ENCODE results near the gene BRAT1. TPM values are rescaled to one million over a fixed set of nuclear protein-coding genes. Genes with fewer than 3 reads are reported as not detected.
"Not testable (repeated sequence)": the region's sequence is repeated elsewhere in the genome, so short reads cannot be mapped to it uniquely, and the experiment has no call there.

BRAT1 gene
- total RNA-seq = 46.6 TPM

GRCh38 chr7:2555121-2556052, at the start of gene BRAT1:
BRAT1 (minus strand) TSS chr7:2555524; CDS start chr7:2554431, 1,093 bp downstream.
- DNase-seq (ENCODE audit: low read depth in 2 of 3, low spot score in 2 of 3) = peak; percentile 87 to 93 (median 92)

GRCh38 chr7:2604608-2605174, 49.4 kb upstream of the BRAT1 start:
- no peak for DNase-seq (ENCODE audit: low read depth in 2 of 3, low spot score in 2 of 3)

GRCh38 chr7:2603044-2603965, 48.0 kb upstream of the BRAT1 start:
- DNase-seq (ENCODE audit: low read depth in 2 of 3, low spot score in 2 of 3) = no peak

- DNase-seq (ENCODE audit: low read depth in 2 of 3, low spot score in 2 of 3) = peak in 1 of 3 donors; percentile 53
Observed at GRCh38 chr7:2602406-2603043, 47.2 kb upstream of the BRAT1 start.

GRCh38 chr7:2601907-2602306, 46.6 kb upstream of the BRAT1 start:
- DNase-seq (ENCODE audit: low read depth in 2 of 3, low spot score in 2 of 3) = no peak

- no peak for DNase-seq (ENCODE audit: low read depth in 2 of 3, low spot score in 2 of 3)
Observed at GRCh38 chr7:2601065-2601464, 45.7 kb upstream of the BRAT1 start.

- no peak for DNase-seq (ENCODE audit: low read depth in 2 of 3, low spot score in 2 of 3)
Observed at GRCh38 chr7:2598154-2598823, 43.0 kb upstream of the BRAT1 start.

- no peak for DNase-seq (ENCODE audit: low read depth in 2 of 3, low spot score in 2 of 3)
Observed at GRCh38 chr7:2597273-2597640, 41.9 kb upstream of the BRAT1 start.

GRCh38 chr7:2596464-2597272, 41.3 kb upstream of the BRAT1 start:
- no peak for DNase-seq (ENCODE audit: low read depth in 2 of 3, low spot score in 2 of 3)

GRCh38 chr7:2595258-2595860, 40.0 kb upstream of the BRAT1 start:
- no peak for DNase-seq (ENCODE audit: low read depth in 2 of 3, low spot score in 2 of 3)

- DNase-seq (ENCODE audit: low read depth in 2 of 3, low spot score in 2 of 3) = no peak
Observed at GRCh38 chr7:2594599-2594998, 39.3 kb upstream of the BRAT1 start.

GRCh38 chr7:2593036-2593727, 37.9 kb upstream of the BRAT1 start:
- no peak for DNase-seq (ENCODE audit: low read depth in 2 of 3, low spot score in 2 of 3)

- no peak for DNase-seq (ENCODE audit: low read depth in 2 of 3, low spot score in 2 of 3)
Observed at GRCh38 chr7:2592375-2592865, 37.1 kb upstream of the BRAT1 start.

GRCh38 chr7:2589941-2590340, 34.6 kb upstream of the BRAT1 start:
- DNase-seq (ENCODE audit: low read depth in 2 of 3, low spot score in 2 of 3) = not testable (repeated sequence)

- DNase-seq (ENCODE audit: low read depth in 2 of 3, low spot score in 2 of 3) = no peak
Observed at GRCh38 chr7:2589341-2589740, 34.0 kb upstream of the BRAT1 start.

- no peak for DNase-seq (ENCODE audit: low read depth in 2 of 3, low spot score in 2 of 3)
Observed at GRCh38 chr7:2587778-2588177, 32.5 kb upstream of the BRAT1 start.

- no peak for DNase-seq (ENCODE audit: low read depth in 2 of 3, low spot score in 2 of 3)
Observed at GRCh38 chr7:2587134-2587533, 31.8 kb upstream of the BRAT1 start.

Data from hematopoietic multipotent progenitor cell (in vitro differentiated cells).